ENCODE data around the gene TMEM88.

- TF ChIP-seq CTCF (IDR thresholded peaks at IDR 0.05) = no peak
- no peak for TF ChIP-seq EP300 (IDR thresholded peaks at IDR 0.05)
Measured at GRCh38 chr17:7838090-7839075, 16.5 kb upstream of the TMEM88 start.

Data from tibial nerve (tissue), 4 donors.